H1 (cell line): ENCODE results near the gene CTNS. TPM values are rescaled to one million over a fixed set of nuclear protein-coding genes. Genes with fewer than 3 reads are reported as not detected.

ENCODE experiments used
- BCL11A ChIP-seq, 2 experiments: IDR thresholded peaks; one replicate each; pipeline ENCODE4 v1.6.1; 2011; ENCODE audit warnings: low read depth in 2 of 2, low read length in 2 of 2, mild to moderate bottlenecking in 2 of 2
- BRCA1 ChIP-seq: IDR thresholded peaks from 2 replicates; pipeline ENCODE4 v1.6.1; 2012; ENCODE audit warnings: low read depth, low read length, improper control_type of control experiment
- CEBPB ChIP-seq: IDR thresholded peaks from 2 replicates; pipeline ENCODE4 v1.6.1; 2012; ENCODE audit warnings: low read depth, low read length
- JUN ChIP-seq: IDR thresholded peaks from 2 replicates; pipeline ENCODE4 v1.6.1; 2011; ENCODE audit warnings: low read depth, mild to moderate bottlenecking, improper control_type of control experiment, low read length
- JUND ChIP-seq: IDR thresholded peaks from 2 replicates; pipeline ENCODE4 v1.6.1; 2011; ENCODE audit warnings: mild to moderate bottlenecking, improper control_type of control experiment, low read length
- KDM1A ChIP-seq: fragments of 200-600, 300-600 bp; sonication (generic); IDR thresholded peaks from 2 replicates; pipeline ENCODE4 v1.7.1; 2016; ENCODE audit warnings: mild to moderate bottlenecking, low read length, borderline replicate concordance
- POLR2AphosphoS5 ChIP-seq: IDR thresholded peaks from 2 replicates; pipeline ENCODE4 v1.6.1; 2011; ENCODE audit warnings: low read depth, low read length
- RAD21 ChIP-seq, 2 experiments: IDR thresholded peaks in 1 of 2; conservative IDR thresholded peaks in 1 of 2; 2 replicates each; pipeline ENCODE4 v1.6.1; 2011; ENCODE audit warnings: low read depth in 2 of 2, low read length in 2 of 2, improper control_type of control experiment in 1 of 2, inconsistent platforms in 1 of 2, mild to moderate bottlenecking in 1 of 2, moderate library complexity in 1 of 2
- RBBP5 ChIP-seq: IDR thresholded peaks from 2 replicates; pipeline ENCODE4 v1.7.1; 2012; ENCODE audit warnings: low read depth, mild to moderate bottlenecking, inconsistent platforms, low read length, moderate library complexity, borderline replicate concordance
- RFX5 ChIP-seq: IDR thresholded peaks from 2 replicates; pipeline ENCODE4 v1.6.1; 2011; ENCODE audit warnings: low read depth, low read length, improper control_type of control experiment, borderline replicate concordance
- SIRT6 ChIP-seq: IDR thresholded peaks from one replicate; pipeline ENCODE4 v1.7.1; 2012; ENCODE audit warnings: low read length, inconsistent platforms
- YY1 ChIP-seq: IDR thresholded peaks from 2 replicates; pipeline ENCODE4 v1.6.1; 2011; ENCODE audit warnings: low read depth, mild to moderate bottlenecking, low read length
- polyA plus RNA-seq, 7 experiments: library from polyadenylated mRNA; depleted of rRNA in 3 of 7; stranded (reverse) in 5 of 7; unstranded in 2 of 7; fragments of >200 nt in 5 of 7; fragments of 200-250 nt in 2 of 7; gene quantifications; 1 replicate in 5 of 7; 2 replicates in 1 of 7; 4 replicates in 1 of 7; pipeline versions ENCODE4 v1.2.1 to v1.2.3, GENCODE V29; 2011 to 2013; ENCODE audit warnings: missing spikeins in 2 of 7, mixed read lengths in 2 of 7
- total RNA-seq: library from RNA; stranded (reverse); fragmentation: NEBNext Ultra II Directional; extraction: Animal tissue kit (Norgen Biotek cat#: 25700); gene quantifications from 2 replicates; pipeline ENCODE4 v1.2.1, GENCODE V29; 2021
- TF ChIP-seq, protein P1 (sequence below): fragments of 300-600 bp; sonication (generic); IDR thresholded peaks from 2 replicates; pipeline ENCODE4 v1.7.1; 2012; ENCODE audit warnings: low read length, moderate library complexity, mild to moderate bottlenecking, inconsistent platforms; ENCODE audit not compliant: insufficient replicate concordance

Gene CTNS
- total and polyA plus RNA-seq, 2 of the 8 experiments (the other 6 are each of a cell fraction or from before 2014, with no cell fraction given): 11.6 to 12.9 TPM

DNA sequence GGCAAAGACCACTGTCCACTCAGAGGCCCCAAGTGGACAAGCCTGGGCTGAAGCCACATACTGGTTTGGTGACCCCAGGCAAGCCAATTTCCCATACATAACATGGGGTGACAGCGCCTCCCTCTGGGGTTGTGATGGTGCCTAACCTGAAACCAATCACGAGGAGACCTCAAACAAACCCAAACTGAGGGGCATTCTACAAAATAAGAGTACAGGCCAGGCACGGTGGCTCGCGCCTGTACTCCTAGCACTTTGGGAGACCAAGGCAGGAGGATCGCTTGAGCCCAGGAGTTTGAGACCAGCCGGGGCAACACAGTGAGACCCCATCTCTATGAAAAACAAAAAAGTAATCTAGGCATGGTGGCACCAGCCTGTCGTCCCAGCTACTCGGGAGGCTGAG, 55.8 kb downstream of the CTNS start (continued):
- TF ChIP-seq, protein P1, sequence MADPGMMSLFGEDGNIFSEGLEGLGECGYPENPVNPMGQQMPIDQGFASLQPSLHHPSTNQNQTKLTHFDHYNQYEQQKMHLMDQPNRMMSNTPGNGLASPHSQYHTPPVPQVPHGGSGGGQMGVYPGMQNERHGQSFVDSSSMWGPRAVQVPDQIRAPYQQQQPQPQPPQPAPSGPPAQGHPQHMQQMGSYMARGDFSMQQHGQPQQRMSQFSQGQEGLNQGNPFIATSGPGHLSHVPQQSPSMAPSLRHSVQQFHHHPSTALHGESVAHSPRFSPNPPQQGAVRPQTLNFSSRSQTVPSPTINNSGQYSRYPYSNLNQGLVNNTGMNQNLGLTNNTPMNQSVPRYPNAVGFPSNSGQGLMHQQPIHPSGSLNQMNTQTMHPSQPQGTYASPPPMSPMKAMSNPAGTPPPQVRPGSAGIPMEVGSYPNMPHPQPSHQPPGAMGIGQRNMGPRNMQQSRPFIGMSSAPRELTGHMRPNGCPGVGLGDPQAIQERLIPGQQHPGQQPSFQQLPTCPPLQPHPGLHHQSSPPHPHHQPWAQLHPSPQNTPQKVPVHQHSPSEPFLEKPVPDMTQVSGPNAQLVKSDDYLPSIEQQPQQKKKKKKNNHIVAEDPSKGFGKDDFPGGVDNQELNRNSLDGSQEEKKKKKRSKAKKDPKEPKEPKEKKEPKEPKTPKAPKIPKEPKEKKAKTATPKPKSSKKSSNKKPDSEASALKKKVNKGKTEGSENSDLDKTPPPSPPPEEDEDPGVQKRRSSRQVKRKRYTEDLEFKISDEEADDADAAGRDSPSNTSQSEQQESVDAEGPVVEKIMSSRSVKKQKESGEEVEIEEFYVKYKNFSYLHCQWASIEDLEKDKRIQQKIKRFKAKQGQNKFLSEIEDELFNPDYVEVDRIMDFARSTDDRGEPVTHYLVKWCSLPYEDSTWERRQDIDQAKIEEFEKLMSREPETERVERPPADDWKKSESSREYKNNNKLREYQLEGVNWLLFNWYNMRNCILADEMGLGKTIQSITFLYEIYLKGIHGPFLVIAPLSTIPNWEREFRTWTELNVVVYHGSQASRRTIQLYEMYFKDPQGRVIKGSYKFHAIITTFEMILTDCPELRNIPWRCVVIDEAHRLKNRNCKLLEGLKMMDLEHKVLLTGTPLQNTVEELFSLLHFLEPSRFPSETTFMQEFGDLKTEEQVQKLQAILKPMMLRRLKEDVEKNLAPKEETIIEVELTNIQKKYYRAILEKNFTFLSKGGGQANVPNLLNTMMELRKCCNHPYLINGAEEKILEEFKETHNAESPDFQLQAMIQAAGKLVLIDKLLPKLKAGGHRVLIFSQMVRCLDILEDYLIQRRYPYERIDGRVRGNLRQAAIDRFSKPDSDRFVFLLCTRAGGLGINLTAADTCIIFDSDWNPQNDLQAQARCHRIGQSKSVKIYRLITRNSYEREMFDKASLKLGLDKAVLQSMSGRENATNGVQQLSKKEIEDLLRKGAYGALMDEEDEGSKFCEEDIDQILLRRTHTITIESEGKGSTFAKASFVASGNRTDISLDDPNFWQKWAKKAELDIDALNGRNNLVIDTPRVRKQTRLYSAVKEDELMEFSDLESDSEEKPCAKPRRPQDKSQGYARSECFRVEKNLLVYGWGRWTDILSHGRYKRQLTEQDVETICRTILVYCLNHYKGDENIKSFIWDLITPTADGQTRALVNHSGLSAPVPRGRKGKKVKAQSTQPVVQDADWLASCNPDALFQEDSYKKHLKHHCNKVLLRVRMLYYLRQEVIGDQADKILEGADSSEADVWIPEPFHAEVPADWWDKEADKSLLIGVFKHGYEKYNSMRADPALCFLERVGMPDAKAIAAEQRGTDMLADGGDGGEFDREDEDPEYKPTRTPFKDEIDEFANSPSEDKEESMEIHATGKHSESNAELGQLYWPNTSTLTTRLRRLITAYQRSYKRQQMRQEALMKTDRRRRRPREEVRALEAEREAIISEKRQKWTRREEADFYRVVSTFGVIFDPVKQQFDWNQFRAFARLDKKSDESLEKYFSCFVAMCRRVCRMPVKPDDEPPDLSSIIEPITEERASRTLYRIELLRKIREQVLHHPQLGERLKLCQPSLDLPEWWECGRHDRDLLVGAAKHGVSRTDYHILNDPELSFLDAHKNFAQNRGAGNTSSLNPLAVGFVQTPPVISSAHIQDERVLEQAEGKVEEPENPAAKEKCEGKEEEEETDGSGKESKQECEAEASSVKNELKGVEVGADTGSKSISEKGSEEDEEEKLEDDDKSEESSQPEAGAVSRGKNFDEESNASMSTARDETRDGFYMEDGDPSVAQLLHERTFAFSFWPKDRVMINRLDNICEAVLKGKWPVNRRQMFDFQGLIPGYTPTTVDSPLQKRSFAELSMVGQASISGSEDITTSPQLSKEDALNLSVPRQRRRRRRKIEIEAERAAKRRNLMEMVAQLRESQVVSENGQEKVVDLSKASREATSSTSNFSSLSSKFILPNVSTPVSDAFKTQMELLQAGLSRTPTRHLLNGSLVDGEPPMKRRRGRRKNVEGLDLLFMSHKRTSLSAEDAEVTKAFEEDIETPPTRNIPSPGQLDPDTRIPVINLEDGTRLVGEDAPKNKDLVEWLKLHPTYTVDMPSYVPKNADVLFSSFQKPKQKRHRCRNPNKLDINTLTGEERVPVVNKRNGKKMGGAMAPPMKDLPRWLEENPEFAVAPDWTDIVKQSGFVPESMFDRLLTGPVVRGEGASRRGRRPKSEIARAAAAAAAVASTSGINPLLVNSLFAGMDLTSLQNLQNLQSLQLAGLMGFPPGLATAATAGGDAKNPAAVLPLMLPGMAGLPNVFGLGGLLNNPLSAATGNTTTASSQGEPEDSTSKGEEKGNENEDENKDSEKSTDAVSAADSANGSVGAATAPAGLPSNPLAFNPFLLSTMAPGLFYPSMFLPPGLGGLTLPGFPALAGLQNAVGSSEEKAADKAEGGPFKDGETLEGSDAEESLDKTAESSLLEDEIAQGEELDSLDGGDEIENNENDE: no peak
- no peak for TF ChIP-seq RBBP5
- TF ChIP-seq SIRT6: no peak
- TF ChIP-seq CEBPB: no peak
- no peak for TF ChIP-seq POLR2AphosphoS5
- TF ChIP-seq YY1: no peak
- TF ChIP-seq KDM1A: peak; percentile 70; the same call in 1 of the 2 replicates
- no peak for TF ChIP-seq JUN
- no peak for TF ChIP-seq JUND
- no peak for TF ChIP-seq BRCA1
- TF ChIP-seq RAD21 (IDR thresholded peaks at IDR 0.05 in 1 of 2, conservative IDR thresholded peaks at IDR 0.05 in 1 of 2; ENCODE audit: low read depth in 2 of 2, low read length in 2 of 2): peak; percentile 46 to 72
- no peak for TF ChIP-seq BCL11A (IDR thresholded peaks at IDR 0.05; ENCODE audit: low read depth in 2 of 2, low read length in 2 of 2)
- TF ChIP-seq RFX5: no peak
